SJSA1 (cell line): ENCODE measurements around the gene MFRP. TPM values are rescaled to one million over a fixed set of nuclear protein-coding genes. Genes with fewer than 3 reads are reported as not detected.
A peak's percentile ranks its signal among the peaks of the same experiment; 100 is the strongest.

Source experiments
- DNase-seq, 2 experiments: peaks; one replicate each; pipeline ENCODE4 v3.0.0-alpha.2; 2015 to 2020; ENCODE audit warnings: low spot score in 2 of 2, low read depth in 1 of 2
- H3K27ac ChIP-seq: fragments of 250-450 bp; sonication (Bioruptor Pico); 2 replicates; pipeline ENCODE4 v1.5.1; 2020; ENCODE audit warnings: mild to moderate bottlenecking, moderate library complexity
- H3K27me3 ChIP-seq: fragments of 250-450 bp; sonication (Bioruptor Pico); replicated peaks from 2 replicates; pipeline ENCODE4 v1.5.1; 2020; ENCODE audit warnings: mild to moderate bottlenecking, moderate library complexity
- H3K36me3 ChIP-seq: fragments of 250-450 bp; sonication (Bioruptor Pico); 2 replicates; pipeline ENCODE4 v1.5.1; 2020; ENCODE audit warnings: mild to moderate bottlenecking
- H3K4me1 ChIP-seq: fragments of 250-450 bp; sonication (Bioruptor Pico); replicated peaks from 2 replicates; pipeline ENCODE4 v1.6.1; 2021; ENCODE audit warnings: mild to moderate bottlenecking
- H3K4me3 ChIP-seq: fragments of 250-450 bp; sonication (Bioruptor Pico); 2 replicates; pipeline ENCODE4 v1.5.1; 2020; ENCODE audit warnings: mild to moderate bottlenecking
- H3K9me3 ChIP-seq: fragments of 250-450 bp; sonication (Bioruptor Pico); replicated peaks from 2 replicates; pipeline ENCODE4 v1.5.1; 2020; ENCODE audit warnings: mild to moderate bottlenecking
- total RNA-seq: library from RNA; depleted of rRNA; stranded (reverse); fragments of >200 nt; shearing (Covaris generic); gene quantifications from 2 replicates; pipeline ENCODE4 v1.2.3, GENCODE V29; 2014

Gene MFRP
- total RNA-seq, 1 experiment from 2014 or later = not detected

- Histone ChIP-seq H3K4me3 (peak overlapping the region; percentile 59; the same call in 1 of the 2 replicates), H3K4me1 (peaks cover 53% of the 10 kb centered on the region)
These were observed 28.8 kb downstream of the MFRP start for GRCh38 chr11:119317592-119318239.

GRCh38 chr11:119316729-119317591 lies 29.5 kb downstream of the MFRP start, which contains the start of gene MCAM:
MCAM (minus strand) TSS chr11:119317130; CDS start chr11:119317101, 29 bp downstream.
- H3K9me3 ChIP-seq = no peaks in the 10 kb centered on the region
- H3K4me1 ChIP-seq = peaks cover 53% of the 10 kb centered on the region
- H3K36me3 ChIP-seq = peaks cover 10% of the 10 kb centered on the region; the same call in 1 of the 2 replicates
- H3K4me3 ChIP-seq = peak within 1 kb of the TSS; percentile 59
- no peaks in the 10 kb centered on the region for H3K27me3 ChIP-seq
- H3K27ac ChIP-seq = peak within 1 kb of the TSS; percentile 29; the same call in 1 of the 2 replicates
- DNase-seq = peak in 1 of 2 experiments; percentile 28

More at GRCh38 chr11:119317592-119318239, 28.8 kb downstream of the MFRP start:
- Histone ChIP-seq H3K27me3 (no peaks in the 10 kb centered on the region), H3K27ac (no peak overlapping the region), H3K36me3 (peaks cover 5% of the 10 kb centered on the region; the same call in 1 of the 2 replicates), H3K9me3 (no peaks in the 10 kb centered on the region)
- DNase-seq = no peak

- DNase-seq = peak in 1 of 2 experiments; percentile 26
- Histone ChIP-seq H3K27me3 (no peaks in the 10 kb centered on the region), H3K9me3 (no peaks in the 10 kb centered on the region), H3K36me3 (peaks cover 10% of the 10 kb centered on the region; the same call in 1 of the 2 replicates), H3K27ac (peak overlapping the region; percentile 29), H3K4me3 (peak overlapping the region; percentile 59), H3K4me1 (peaks cover 46% of the 10 kb centered on the region)
These were observed 30.3 kb downstream of the MFRP start for GRCh38 chr11:119316016-119316728.

GRCh38 chr11:119315131-119316015 lies 31.1 kb downstream of the MFRP start:
- Histone ChIP-seq H3K36me3 (peaks cover 10% of the 10 kb centered on the region; the same call in 1 of the 2 replicates), H3K9me3 (no peaks in the 10 kb centered on the region), H3K4me3 (peak overlapping the region; percentile 59), H3K4me1 (peaks cover 38% of the 10 kb centered on the region), H3K27ac (peak overlapping the region; percentile 29), H3K27me3 (no peaks in the 10 kb centered on the region)
- peak; percentile 52 to 63 for DNase-seq

- no peak for DNase-seq
- Histone ChIP-seq H3K9me3 (no peaks in the 10 kb centered on the region), H3K27ac (no peak overlapping the region), H3K36me3 (peaks cover 10% of the 10 kb centered on the region; the same call in 1 of the 2 replicates), H3K4me3 (no peak overlapping the region), H3K4me1 (peaks cover 37% of the 10 kb centered on the region), H3K27me3 (no peaks in the 10 kb centered on the region)
These were observed 31.8 kb downstream of the MFRP start for GRCh38 chr11:119314726-119315125.

- no peak for DNase-seq
- H3K27ac ChIP-seq = no peak overlapping the region
- peaks cover 9% of the 10 kb centered on the region for H3K4me1 ChIP-seq
- no peak overlapping the region for H3K4me3 ChIP-seq
- no peaks in the 10 kb centered on the region for H3K9me3 ChIP-seq
- no peaks in the 10 kb centered on the region for H3K27me3 ChIP-seq
- peaks cover 10% of the 10 kb centered on the region; the same call in 1 of the 2 replicates for H3K36me3 ChIP-seq
These were observed 35.8 kb downstream of the MFRP start for GRCh38 chr11:119310682-119311052.

GRCh38 chr11:119309953-119310681 lies 36.4 kb downstream of the MFRP start:
- H3K4me1 ChIP-seq = peaks cover 4% of the 10 kb centered on the region
- H3K27ac ChIP-seq = no peak overlapping the region
- peaks cover 9% of the 10 kb centered on the region; the same call in 1 of the 2 replicates for H3K36me3 ChIP-seq
- H3K4me3 ChIP-seq = no peak overlapping the region
- no peak for DNase-seq
- no peaks in the 10 kb centered on the region for H3K9me3 ChIP-seq
- no peaks in the 10 kb centered on the region for H3K27me3 ChIP-seq

GRCh38 chr11:119309411-119309810 lies 37.1 kb downstream of the MFRP start:
- Histone ChIP-seq H3K9me3 (no peaks in the 10 kb centered on the region), H3K4me3 (no peak overlapping the region), H3K4me1 (no peaks in the 10 kb centered on the region), H3K27ac (no peak overlapping the region), H3K27me3 (no peaks in the 10 kb centered on the region), H3K36me3 (peaks cover 6% of the 10 kb centered on the region; the same call in 1 of the 2 replicates)
- no peak for DNase-seq

GRCh38 chr11:119307974-119308373 lies 38.5 kb downstream of the MFRP start:
- Histone ChIP-seq H3K4me3 (no peak overlapping the region), H3K4me1 (no peaks in the 10 kb centered on the region), H3K36me3 (peaks cover 13% of the 10 kb centered on the region)

GRCh38 chr11:119307219-119307618 lies 39.3 kb downstream of the MFRP start:
- no peaks in the 10 kb centered on the region for H3K4me1 ChIP-seq
- H3K27ac ChIP-seq = no peak overlapping the region
- peaks cover 9% of the 10 kb centered on the region for H3K36me3 ChIP-seq
- H3K27me3 ChIP-seq = no peaks in the 10 kb centered on the region
- DNase-seq = no peak
- H3K9me3 ChIP-seq = no peaks in the 10 kb centered on the region
- H3K4me3 ChIP-seq = no peak overlapping the region

More at GRCh38 chr11:119307974-119308373, 38.5 kb downstream of the MFRP start:
- Histone ChIP-seq H3K9me3 (no peaks in the 10 kb centered on the region), H3K27ac (no peak overlapping the region), H3K27me3 (no peaks in the 10 kb centered on the region)
- DNase-seq = no peak

- peaks cover 8% of the 10 kb centered on the region for H3K36me3 ChIP-seq
- no peak overlapping the region for H3K27ac ChIP-seq
- no peaks in the 10 kb centered on the region for H3K9me3 ChIP-seq
- H3K27me3 ChIP-seq = no peaks in the 10 kb centered on the region
- DNase-seq = no peak
- H3K4me3 ChIP-seq = no peak overlapping the region
- no peaks in the 10 kb centered on the region for H3K4me1 ChIP-seq
These were observed 40.1 kb downstream of the MFRP start for GRCh38 chr11:119306373-119306890.
